HG03342 (cell line): Measurements from ENCODE around the gene CLSTN2.

ENCODE experiments used
- ATAC-seq: cut with Tn5 transposase; IDR thresholded peaks from one replicate; pipeline ENCODE4 v1.9.1; 2021; ENCODE audit warnings: mild to moderate bottlenecking, moderate library complexity; ENCODE audit not compliant: unreplicated experiment

Gene CLSTN2

GRCh38 chr3:140268103-140268502, 333.1 kb downstream of the CLSTN2 start:
- ATAC-seq, result no peak

GRCh38 chr3:140268610-140269009, 333.6 kb downstream of the CLSTN2 start:
- ATAC-seq, result no peak

GRCh38 chr3:140270329-140270728, 335.3 kb downstream of the CLSTN2 start:
- ATAC-seq, result no peak

- ATAC-seq, result no peak
Observed at GRCh38 chr3:140273542-140274195, 338.7 kb downstream of the CLSTN2 start.

- ATAC-seq, result no peak
Observed at GRCh38 chr3:140274429-140274828, 339.4 kb downstream of the CLSTN2 start.

- no peak for ATAC-seq
Observed at GRCh38 chr3:140276703-140277102, 341.7 kb downstream of the CLSTN2 start.

GRCh38 chr3:140277886-140278285, 342.9 kb downstream of the CLSTN2 start:
- ATAC-seq, result no peak

- no peak for ATAC-seq
Observed at GRCh38 chr3:140284372-140284771, 349.4 kb downstream of the CLSTN2 start.

GRCh38 chr3:140285380-140285779, 350.4 kb downstream of the CLSTN2 start:
- ATAC-seq, result no peak

GRCh38 chr3:140288595-140288994, 353.6 kb downstream of the CLSTN2 start:
- no peak for ATAC-seq

GRCh38 chr3:140290105-140290504, 355.1 kb downstream of the CLSTN2 start:
- no peak for ATAC-seq

GRCh38 chr3:140292170-140292569, 357.2 kb downstream of the CLSTN2 start:
- ATAC-seq, result no peak

GRCh38 chr3:140292684-140293083, 357.7 kb downstream of the CLSTN2 start:
- ATAC-seq, result no peak

- ATAC-seq, result no peak
Observed at GRCh38 chr3:140294058-140294457, 359.1 kb downstream of the CLSTN2 start.

- no peak for ATAC-seq
Observed at GRCh38 chr3:140296796-140297352, 361.9 kb downstream of the CLSTN2 start.

- no peak for ATAC-seq
Observed at GRCh38 chr3:140298043-140298442, 363.1 kb downstream of the CLSTN2 start.

- no peak for ATAC-seq
Observed at GRCh38 chr3:140298569-140299070, 363.6 kb downstream of the CLSTN2 start.

GRCh38 chr3:140303875-140304274, 368.9 kb downstream of the CLSTN2 start:
- no peak for ATAC-seq

GRCh38 chr3:140308535-140308934, 373.6 kb downstream of the CLSTN2 start:
- no peak for ATAC-seq

GRCh38 chr3:140311428-140311827, 376.4 kb downstream of the CLSTN2 start:
- no peak for ATAC-seq

- ATAC-seq, result no peak
Observed at GRCh38 chr3:140315955-140316354, 381.0 kb downstream of the CLSTN2 start.

- no peak for ATAC-seq
Observed at GRCh38 chr3:140316466-140316865, 381.5 kb downstream of the CLSTN2 start.
